NK-92 (cell line): ENCODE data around the gene AGPAT1.
"Not testable (repeated sequence)": the region's sequence is repeated elsewhere in the genome, so short reads cannot be mapped to it uniquely, and the experiment has no call there.

Experiments used
- DNase-seq: peaks from one replicate; lab custom pipeline; 2025; ENCODE audit not compliant: unreplicated experiment; lab: John Stamatoyannopoulos, UW

The AGPAT1 gene

DNA sequence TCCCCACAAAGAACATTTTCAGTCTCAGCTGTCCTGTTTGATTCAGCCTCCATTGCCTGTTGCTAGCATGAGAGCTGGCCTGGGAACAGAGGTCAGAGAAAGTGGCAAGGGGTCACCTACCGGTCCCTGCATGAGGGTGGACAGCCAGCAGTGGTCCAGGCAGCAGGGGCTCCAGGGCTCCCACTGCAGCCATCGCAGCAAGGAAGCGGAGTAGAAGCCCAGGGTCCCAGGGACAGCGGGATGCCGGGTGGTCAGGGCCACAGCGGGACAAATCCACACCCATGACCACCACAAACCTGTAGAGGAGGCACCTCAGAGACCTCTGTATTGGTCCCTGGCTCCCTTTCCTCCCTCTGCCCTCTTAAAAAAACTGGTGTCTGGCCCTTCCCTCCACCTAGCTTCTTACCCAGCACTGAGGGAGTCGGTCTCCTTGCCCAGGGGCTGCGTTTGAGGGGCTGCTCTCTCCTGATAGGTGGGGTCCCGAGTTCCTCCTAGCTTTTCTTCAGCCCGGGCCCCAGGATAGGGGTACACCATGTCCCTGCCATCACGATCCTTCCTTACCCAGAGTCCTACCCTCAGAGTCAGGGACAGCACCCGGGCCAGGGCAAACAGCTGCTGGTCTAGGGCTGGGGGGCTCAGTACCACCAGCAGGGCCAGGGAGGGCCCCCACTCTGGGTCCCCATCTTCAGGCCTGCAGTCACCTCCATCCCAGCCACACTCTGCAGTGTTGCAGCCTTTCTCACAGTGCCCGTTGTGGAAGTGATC lies 25.0 kb upstream of the AGPAT1 start:
- no peak for DNase-seq

GRCh38 chr6:32198866-32199265 lies 23.0 kb upstream of the AGPAT1 start:
- DNase-seq = no peak

DNA sequence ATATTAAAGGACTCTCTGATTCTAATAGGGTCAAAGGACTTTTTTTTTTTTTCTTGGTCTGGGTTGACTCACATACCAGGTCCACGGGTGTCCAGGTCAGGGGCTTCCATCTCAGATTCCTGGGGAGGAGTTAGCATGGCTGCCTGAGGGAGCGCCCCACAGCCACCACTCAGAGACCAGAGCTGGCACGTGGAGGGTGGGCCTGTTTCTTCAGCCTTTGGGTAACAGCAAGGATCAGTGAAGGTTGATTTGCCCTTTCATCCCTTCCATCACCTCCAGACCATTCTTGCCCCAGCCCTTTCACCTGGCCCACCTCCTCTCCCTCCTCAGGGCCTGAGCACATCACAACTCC lies 22.4 kb upstream of the AGPAT1 start:
- DNase-seq = no peak

GRCh38 chr6:32196682-32197616 lies 21.1 kb upstream of the AGPAT1 start:
- no peak for DNase-seq

- no peak for DNase-seq
Measured at GRCh38 chr6:32195902-32196681, 20.2 kb upstream of the AGPAT1 start.

- DNase-seq = peak; percentile 92
Measured at GRCh38 chr6:32195652-32195901, 19.7 kb upstream of the AGPAT1 start.

DNA sequence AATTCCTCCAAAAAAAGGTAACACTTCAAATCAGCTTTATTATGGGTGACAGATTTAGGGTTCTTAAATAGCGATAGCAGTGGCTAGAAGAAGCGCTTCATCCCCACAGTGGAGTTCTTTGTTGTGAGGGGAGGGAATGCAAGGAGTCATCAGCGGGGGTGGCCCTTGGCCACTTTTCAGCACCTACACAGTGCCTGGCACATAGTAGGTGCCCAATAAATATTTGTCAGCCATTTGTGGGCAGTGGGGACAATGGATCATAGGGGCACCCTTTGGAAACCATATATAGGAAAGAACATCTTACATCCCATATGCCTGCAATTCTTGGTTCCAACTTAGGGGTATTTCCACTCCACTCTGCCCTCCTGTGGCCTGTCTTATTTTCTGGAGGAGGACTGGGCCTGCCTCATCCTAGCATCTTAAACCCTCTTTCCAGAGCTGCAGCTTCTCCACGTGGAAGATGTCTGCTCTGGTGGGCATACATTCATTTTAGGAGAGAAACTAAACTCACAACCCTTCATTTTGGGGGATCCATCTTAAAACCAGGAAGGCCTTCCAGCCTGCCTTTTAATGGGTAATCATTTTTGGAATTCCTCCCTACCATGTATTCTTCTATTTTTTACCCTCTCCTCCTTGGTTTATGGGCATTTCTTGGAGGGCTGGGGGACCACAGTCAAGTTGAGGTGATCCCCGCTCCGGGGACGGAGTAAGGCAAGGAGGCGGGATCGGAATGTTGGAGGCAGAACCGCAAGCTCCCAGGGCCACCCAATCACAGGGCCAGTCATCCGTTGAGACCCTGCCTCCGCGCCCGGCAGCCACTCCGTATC lies 19.2 kb upstream of the AGPAT1 start:
- DNase-seq = no peak

DNA sequence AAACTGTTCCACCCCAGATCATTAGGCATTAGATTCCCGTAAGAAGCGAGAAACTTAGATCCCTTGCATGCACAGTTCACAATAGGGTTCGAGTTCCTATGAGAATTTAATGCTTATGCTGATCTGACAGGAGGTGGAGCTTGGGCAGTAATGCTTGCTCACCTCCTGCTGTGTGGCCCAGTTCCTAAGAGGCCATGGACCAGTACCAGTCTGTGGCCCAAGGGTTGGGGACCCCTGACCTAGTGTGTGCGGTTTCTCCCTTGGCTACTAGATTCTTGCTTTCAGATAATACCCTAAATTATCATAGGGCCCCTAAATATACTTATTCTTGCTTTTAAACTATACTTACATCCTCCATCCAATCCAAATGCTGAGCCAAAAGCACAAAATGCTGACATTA lies 18.5 kb upstream of the AGPAT1 start:
- DNase-seq = no peak

- not testable (repeated sequence) for DNase-seq
Measured at GRCh38 chr6:32193096-32193495, 17.2 kb upstream of the AGPAT1 start.

- DNase-seq = no peak
Measured at GRCh38 chr6:32192608-32193039, 16.7 kb upstream of the AGPAT1 start, which contains the start of gene GPSM3. GPSM3 (minus strand) TSS chr6:32192643; CDS start chr6:32192513, 130 bp downstream.

DNA sequence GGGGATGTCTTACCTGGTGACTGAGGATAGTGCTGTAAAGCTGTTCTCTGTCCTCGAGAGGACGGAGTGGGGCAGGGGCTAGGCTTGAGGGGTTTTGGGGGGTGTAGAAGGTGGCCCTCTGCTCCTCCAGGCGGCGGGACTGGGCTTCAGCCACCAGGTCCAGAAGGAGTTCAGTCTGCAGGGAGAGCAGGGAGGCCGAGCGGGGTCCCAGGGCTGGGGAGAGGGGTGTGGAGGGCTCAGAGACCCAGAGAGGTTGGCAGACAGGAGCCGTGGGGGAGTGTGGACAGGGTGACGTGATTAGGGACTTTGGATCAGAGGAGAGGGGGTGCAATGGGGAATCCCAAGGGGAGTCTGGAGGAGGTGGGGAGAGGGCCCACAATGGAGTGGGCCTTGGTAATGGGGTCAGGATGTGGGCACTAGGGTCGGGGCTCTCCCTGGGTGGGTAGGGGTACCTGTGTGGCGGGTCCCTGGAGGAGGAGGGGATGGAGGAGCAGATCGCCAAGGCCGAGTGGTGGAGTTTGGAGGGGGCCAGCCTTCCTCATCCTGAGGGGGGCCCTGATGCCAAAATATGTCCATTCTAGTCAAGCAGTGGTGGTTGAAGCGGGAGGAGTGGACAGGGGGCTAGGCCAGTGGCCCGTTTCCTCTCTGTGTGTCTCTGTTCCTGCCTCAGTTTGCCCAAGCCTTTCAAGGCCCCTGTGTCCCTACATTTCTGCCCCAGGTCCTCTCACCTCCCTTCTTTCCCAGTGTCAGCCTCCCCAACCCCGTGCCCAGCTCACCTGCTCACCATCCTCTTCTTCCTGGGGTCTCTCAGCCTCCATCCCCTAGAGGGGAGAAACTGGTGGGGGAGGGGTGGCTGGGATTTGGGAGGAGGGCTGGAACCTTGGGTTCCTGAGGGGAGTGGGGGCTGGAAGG lies 16.1 kb upstream of the AGPAT1 start:
- DNase-seq = no peak

DNA sequence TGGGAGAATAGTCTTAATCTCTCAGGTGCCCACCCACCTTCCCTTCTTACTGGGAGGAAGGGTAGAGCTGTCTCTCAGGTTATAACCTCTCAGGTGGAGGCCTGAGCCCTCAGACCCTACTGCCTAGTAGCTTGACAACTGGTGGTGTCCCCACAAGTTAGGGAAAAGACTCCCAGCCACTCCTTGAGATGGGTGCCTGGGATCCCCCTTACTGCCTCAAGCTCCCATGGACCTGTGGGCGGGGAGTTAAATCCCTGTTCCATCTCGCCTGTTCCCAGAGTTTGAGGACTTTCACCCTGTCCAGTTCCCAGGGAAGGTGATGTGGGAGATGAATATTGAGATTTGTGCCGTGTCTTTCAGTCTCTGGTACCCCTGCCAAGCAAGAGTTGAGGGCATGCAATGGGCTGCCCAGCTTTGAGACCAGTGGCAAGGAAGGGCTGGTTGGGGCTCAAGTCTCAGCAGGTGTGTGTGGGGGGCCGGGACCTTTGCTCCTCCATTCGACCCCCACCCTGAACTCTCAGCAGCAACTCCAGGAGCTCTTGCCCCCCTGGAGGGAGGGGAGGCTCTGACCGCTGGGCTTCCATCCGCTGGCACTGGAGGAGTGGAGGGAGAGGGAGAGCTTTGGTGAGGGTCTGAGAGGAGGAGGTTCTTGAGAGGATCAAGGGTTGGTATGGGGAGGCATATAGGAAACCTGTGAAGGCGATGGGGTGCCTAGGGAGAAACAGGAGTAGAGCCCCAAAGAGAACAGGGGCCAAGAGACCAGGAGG lies 15.2 kb upstream of the AGPAT1 start:
- no peak for DNase-seq

GRCh38 chr6:32190054-32190851 lies 14.4 kb upstream of the AGPAT1 start, which contains the start of gene PBX2:
PBX2 (minus strand) TSS chr6:32190202; CDS start chr6:32189915, 287 bp downstream.
- no peak for DNase-seq

- DNase-seq = no peak
Measured at GRCh38 chr6:32189742-32190053, 13.8 kb upstream of the AGPAT1 start.

DNA sequence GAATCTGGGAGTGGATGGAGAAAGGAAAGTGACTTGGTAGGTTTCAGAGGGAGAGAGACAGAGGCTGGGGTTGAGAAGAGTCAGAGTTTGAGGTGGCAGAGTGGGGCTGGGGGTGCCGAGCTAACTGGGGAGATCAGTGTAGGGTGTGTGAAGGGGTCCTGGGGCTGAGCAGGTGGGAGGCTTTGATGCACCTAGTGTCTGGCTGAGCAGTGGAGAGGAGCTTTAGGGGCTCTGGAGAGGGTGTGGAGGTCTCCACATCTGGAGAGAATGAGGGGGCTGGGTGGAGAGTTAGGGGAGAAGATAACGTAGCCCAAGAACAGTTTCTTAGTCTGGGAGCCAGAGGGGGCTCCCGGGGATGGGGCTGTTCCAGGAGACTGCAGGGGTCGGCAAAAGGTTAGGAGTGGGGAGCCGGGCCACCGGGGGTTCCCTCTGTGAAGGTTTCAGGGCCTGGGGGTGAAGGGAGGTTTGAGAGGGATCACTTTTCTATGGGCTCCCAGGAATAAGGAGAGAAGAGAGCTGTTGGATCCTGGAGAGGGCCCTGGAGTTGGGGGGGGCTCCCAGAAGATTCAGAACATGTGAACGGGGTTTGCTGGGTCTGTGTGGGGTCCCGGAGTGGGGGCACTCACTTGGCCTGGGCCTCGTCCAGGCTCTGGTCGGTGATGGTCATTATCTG lies 13.3 kb upstream of the AGPAT1 start:
- no peak for DNase-seq

- no peak for DNase-seq
Measured at GRCh38 chr6:32188381-32189068, 12.6 kb upstream of the AGPAT1 start.
